ENCODE results near the gene CDC20B.

CDC20B gene

DNA sequence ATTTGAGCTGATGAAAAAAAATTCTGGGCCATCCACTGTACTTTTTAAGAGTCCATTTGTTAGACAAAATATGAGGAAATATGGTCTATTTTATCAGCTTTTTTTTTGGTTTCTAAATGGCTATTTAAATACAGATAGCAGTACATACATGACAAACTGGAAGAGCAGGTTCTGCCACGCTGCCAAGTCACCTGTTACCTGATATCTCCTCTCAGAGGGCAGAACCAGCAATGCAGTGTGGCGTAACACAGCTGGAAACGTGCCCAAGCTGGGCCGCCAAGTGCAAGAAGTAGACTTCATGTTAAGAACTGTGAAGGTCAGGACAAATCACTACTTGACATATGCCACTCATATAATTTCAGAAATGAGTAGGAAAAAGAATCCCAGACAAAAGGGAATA lies 46.0 kb upstream of the CDC20B start:
- H3K9ac ChIP-seq, result no peak overlapping the region
- H3K27me3 ChIP-seq (ENCODE audit: control insufficient read depth, insufficient read depth, low read length), result no peaks in the 10 kb centered on the region
- no peaks in the 10 kb centered on the region for H3K36me3 ChIP-seq (ENCODE audit: control insufficient read depth, insufficient read depth, low read length)
- H3K9me3 ChIP-seq (ENCODE audit: control insufficient read depth, low read length), result no peaks in the 10 kb centered on the region
- H3K4me2 ChIP-seq (ENCODE audit: low read length), result peak overlapping the region; percentile 85
- TF ChIP-seq, protein P1, sequence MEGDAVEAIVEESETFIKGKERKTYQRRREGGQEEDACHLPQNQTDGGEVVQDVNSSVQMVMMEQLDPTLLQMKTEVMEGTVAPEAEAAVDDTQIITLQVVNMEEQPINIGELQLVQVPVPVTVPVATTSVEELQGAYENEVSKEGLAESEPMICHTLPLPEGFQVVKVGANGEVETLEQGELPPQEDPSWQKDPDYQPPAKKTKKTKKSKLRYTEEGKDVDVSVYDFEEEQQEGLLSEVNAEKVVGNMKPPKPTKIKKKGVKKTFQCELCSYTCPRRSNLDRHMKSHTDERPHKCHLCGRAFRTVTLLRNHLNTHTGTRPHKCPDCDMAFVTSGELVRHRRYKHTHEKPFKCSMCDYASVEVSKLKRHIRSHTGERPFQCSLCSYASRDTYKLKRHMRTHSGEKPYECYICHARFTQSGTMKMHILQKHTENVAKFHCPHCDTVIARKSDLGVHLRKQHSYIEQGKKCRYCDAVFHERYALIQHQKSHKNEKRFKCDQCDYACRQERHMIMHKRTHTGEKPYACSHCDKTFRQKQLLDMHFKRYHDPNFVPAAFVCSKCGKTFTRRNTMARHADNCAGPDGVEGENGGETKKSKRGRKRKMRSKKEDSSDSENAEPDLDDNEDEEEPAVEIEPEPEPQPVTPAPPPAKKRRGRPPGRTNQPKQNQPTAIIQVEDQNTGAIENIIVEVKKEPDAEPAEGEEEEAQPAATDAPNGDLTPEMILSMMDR (IDR thresholded peaks at IDR 0.05), result no peak
- H3K79me2 ChIP-seq, result no peaks in the 10 kb centered on the region
- H2AFZ ChIP-seq, result no peak overlapping the region
- peaks cover 17% of the 10 kb centered on the region for H3K4me1 ChIP-seq
- peak overlapping the region; percentile 93 for H3K27ac ChIP-seq
- peak overlapping the region; percentile 30 for H3K4me3 ChIP-seq (ENCODE audit: low read depth, low read length)

DNA sequence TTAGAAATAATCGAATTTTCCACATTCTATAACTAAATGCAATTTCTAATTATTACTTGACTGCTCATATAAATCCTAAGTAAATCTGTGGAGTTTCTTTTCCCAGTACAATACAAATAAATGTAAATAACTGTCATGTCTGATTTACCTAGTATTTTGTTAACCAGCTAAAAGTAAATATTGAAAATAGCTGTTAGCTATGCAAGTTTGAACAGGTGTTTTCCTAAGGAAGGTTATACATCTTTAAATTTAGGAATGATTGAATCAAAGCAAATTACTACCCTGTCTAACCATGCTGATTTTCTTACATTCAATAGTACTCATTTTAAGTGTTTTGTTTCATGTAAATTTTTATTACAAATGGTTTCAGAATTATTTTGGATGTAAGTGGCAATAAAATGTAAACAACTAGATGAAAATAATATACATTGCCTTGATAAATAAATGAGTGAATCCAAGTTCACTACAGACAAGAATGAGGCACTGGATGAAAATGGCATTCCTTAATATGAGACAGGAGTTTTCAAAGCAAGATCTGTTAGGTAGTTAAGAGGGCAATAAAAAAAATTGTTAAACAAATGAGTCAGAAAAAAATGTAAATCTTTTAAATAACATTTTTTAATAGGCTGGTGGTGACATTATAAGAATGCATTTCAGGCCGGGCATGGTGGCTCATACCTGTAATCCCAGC lies 38.4 kb upstream of the CDC20B start:
- H2AFZ ChIP-seq, result no peak overlapping the region
- no peaks in the 10 kb centered on the region for H3K27me3 ChIP-seq (ENCODE audit: control insufficient read depth, insufficient read depth, low read length)
- no peak overlapping the region for H3K9ac ChIP-seq

DNA sequence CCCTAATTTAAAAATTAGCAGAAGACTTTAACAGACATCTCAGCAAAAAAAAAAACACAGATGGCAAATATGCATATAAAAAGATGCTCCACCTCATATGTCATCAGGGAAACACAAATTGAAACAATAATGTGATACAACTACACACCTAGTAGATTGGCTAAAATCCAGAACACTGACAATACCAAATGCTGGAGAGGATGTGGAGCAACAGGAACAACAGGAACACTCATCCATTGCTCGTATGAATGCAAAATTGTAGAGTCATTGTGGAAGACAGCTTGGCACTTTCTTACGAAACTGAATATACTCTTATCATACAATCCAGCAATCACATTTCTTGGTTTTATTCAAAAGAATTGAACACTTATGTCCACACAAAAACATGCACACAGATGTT lies 32.0 kb upstream of the CDC20B start:
- no peak overlapping the region for H2AFZ ChIP-seq
- TF ChIP-seq, protein P1 (IDR thresholded peaks at IDR 0.05), result no peak
- no peak overlapping the region for H3K9ac ChIP-seq
- no peaks in the 10 kb centered on the region for H3K27me3 ChIP-seq (ENCODE audit: control insufficient read depth, insufficient read depth, low read length)
- no peaks in the 10 kb centered on the region for H3K36me3 ChIP-seq (ENCODE audit: control insufficient read depth, insufficient read depth, low read length)
- H3K4me1 ChIP-seq, result no peaks in the 10 kb centered on the region
- H3K9me3 ChIP-seq (ENCODE audit: control insufficient read depth, low read length), result no peaks in the 10 kb centered on the region
- no peak overlapping the region for H3K27ac ChIP-seq
- H3K79me2 ChIP-seq, result no peaks in the 10 kb centered on the region
- no peak overlapping the region for H3K4me3 ChIP-seq (ENCODE audit: low read depth, low read length)
- no peak overlapping the region for H3K4me2 ChIP-seq (ENCODE audit: low read length)

More for the DNA sequence above, 38.4 kb upstream of the CDC20B start:
- Histone ChIP-seq H3K79me2 (no peaks in the 10 kb centered on the region), H3K4me2 (ENCODE audit: low read length) (no peak overlapping the region), H3K27ac (no peak overlapping the region), H3K9me3 (ENCODE audit: control insufficient read depth, low read length) (no peaks in the 10 kb centered on the region), H3K36me3 (ENCODE audit: control insufficient read depth, insufficient read depth, low read length) (no peaks in the 10 kb centered on the region), H3K4me3 (ENCODE audit: low read depth, low read length) (no peak overlapping the region), H3K4me1 (no peaks in the 10 kb centered on the region)
- TF ChIP-seq, protein P1 (IDR thresholded peaks at IDR 0.05), result no peak

DNA sequence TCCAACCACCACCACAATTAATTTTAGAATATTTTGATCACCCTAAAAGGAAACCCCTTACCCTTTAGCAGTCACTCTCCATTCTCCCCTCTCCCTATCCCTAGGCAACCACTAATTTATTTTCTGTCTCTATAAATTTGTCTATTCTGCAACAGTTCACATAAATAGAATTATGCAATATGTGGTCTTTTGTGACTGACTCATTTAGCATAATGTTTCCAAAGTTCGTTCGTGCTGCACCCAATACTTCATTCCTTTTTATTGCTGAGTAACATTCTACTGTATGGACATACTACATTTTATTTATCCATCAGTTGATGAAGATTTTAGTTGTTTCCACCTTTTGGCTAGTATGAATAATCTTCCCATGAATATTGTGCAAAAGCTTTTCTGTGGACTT lies 18.2 kb upstream of the CDC20B start:
- H3K4me3 ChIP-seq (ENCODE audit: low read depth, low read length), result no peak overlapping the region
- TF ChIP-seq, protein P1 (IDR thresholded peaks at IDR 0.05), result no peak
- H3K27ac ChIP-seq, result no peak overlapping the region
- no peak overlapping the region for H3K9ac ChIP-seq
- H3K79me2 ChIP-seq, result no peaks in the 10 kb centered on the region
- no peak overlapping the region for H3K4me2 ChIP-seq (ENCODE audit: low read length)
- H3K9me3 ChIP-seq (ENCODE audit: control insufficient read depth, low read length), result no peaks in the 10 kb centered on the region
- peaks cover 2% of the 10 kb centered on the region for H3K4me1 ChIP-seq
- H3K36me3 ChIP-seq (ENCODE audit: control insufficient read depth, insufficient read depth, low read length), result no peaks in the 10 kb centered on the region
- H3K27me3 ChIP-seq (ENCODE audit: control insufficient read depth, insufficient read depth, low read length), result no peaks in the 10 kb centered on the region
- no peak overlapping the region for H2AFZ ChIP-seq

Measured in parathyroid adenoma (tissue), 2 donors.